Measurements from ENCODE around the gene STAT6.

The STAT6 gene, protein sequence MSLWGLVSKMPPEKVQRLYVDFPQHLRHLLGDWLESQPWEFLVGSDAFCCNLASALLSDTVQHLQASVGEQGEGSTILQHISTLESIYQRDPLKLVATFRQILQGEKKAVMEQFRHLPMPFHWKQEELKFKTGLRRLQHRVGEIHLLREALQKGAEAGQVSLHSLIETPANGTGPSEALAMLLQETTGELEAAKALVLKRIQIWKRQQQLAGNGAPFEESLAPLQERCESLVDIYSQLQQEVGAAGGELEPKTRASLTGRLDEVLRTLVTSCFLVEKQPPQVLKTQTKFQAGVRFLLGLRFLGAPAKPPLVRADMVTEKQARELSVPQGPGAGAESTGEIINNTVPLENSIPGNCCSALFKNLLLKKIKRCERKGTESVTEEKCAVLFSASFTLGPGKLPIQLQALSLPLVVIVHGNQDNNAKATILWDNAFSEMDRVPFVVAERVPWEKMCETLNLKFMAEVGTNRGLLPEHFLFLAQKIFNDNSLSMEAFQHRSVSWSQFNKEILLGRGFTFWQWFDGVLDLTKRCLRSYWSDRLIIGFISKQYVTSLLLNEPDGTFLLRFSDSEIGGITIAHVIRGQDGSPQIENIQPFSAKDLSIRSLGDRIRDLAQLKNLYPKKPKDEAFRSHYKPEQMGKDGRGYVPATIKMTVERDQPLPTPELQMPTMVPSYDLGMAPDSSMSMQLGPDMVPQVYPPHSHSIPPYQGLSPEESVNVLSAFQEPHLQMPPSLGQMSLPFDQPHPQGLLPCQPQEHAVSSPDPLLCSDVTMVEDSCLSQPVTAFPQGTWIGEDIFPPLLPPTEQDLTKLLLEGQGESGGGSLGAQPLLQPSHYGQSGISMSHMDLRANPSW

DNA sequence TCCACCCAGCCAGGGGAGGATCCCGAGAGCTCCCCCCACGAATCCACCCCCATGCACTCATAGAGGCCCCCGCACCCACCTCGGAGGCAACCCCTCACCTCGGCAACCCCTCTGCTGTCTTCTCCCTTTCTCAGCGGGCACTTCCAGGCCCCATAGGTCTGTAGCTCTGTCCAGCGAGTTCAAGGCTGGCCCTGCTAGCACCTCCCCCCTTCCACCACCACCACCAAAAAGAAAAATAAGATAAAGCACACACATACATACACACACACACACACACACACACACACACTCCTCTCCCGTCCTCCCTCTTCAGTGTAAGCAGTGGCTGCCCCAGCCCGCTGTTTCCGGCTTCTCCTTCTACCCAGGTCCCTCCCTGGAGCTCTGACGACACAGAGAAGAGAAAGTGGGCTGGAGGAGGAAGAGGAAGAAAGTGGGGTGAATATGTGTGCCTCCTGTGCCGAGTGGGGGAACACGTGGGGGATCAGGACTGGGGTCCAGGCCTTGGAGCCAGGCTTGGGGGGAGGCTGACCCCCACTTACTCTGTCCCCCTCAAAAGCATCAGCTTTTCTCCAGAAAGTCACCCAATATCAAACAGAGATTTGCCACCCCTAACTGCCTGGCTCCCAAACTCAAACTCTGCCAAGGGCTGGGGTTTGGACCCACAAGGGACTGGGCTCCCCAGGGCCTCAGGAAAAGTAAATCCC lies at the start of gene STAT6:
Gene STAT6 (minus strand): TSS at position 332 of the 704 bp plus-strand sequence. CDS start 3,084 bp downstream, outside the sequence.
- peak; percentile 73 for DNase-seq

- DNase-seq, result no peak
Observed at GRCh38 chr12:57160741-57161140, 49.6 kb upstream of the STAT6 start.

- DNase-seq, result no peak
Observed at GRCh38 chr12:57160040-57160439, 48.9 kb upstream of the STAT6 start.

DNA sequence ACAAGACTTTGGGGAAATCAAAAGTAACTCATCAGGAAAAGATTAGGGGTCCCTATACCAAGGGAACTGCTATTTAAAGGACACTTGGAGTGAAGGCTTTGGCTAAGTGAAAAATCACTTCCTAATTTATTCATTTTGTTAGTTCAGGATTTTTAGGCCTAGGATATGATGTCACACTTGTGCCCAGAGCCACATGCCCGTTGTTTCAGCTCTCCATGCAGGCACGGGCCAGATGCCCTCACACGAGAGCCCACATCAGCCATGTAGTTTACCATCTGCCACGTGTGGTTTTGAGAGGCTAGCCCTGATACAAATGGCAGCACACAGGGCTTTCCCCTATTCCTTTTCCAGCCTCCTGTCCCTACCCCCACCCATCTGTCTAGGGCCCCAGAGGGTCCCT lies 48.1 kb upstream of the STAT6 start:
- DNase-seq, result no peak

DNA sequence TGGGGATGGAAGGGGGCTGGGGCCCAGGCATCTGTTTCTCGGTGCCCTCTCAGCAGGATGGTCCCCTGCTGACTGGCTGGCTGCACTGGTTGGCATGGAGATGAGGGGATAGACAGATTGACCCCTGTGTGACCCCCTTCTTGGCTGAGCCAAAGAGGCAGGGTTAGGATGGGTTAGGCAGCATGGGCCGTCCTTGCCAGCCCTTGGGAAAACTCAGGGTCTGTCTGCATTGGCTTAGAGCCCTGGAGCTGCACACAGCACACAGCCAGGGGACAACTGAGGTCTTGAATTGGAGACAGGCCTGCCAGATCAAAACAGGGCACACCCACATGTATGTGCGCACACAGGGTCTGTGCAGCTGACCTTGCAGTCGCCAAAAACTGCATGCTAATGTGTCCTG lies 47.5 kb upstream of the STAT6 start:
- no peak for DNase-seq

DNA sequence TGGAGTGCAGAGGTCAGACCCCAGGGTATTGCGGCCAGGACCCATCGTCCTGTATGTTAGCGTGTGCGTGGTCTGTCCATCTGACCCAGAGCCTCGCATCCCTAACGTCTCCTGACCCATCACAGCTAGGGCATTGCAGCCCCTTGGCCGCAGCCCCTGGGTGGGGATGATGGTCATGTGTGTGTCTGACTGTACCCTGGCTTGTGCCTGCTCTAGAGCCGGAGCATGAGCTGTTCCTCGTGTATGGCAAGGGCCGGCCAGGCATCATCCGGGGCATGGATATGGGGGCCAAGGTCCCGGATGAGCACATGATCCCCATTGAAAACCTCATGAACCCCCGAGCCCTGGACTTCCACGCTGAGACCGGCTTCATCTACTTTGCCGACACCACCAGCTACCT lies 47.0 kb upstream of the STAT6 start:
- DNase-seq, result no peak

DNA sequence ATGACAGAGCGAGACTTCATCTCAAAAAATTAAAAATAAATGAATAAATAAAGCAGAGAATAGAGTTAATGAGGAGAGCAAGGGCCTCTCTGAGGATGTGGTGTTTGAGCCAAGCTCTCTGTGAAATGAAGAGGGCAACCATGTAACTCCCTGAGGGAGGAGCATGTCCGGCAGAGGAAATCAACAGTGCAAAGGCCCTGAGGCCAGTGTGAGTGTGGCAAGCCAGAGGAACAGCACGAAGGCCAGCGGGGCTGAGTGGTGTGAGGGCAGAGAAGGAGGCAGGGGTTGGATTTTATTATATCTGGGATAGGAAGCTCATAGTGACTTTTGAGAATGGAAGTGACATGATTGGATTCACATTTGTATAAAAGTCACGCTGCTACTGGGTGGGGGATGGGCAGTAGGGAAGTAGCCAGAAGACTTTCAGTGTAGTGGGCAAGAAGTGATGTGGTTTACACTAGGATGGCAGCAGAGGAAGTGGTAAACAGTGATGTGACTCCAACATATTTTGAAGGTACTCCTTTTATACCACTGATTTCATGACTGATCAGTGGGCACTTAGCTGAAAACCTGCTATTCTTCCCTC lies 46.5 kb upstream of the STAT6 start:
- DNase-seq, result no peak

DNA sequence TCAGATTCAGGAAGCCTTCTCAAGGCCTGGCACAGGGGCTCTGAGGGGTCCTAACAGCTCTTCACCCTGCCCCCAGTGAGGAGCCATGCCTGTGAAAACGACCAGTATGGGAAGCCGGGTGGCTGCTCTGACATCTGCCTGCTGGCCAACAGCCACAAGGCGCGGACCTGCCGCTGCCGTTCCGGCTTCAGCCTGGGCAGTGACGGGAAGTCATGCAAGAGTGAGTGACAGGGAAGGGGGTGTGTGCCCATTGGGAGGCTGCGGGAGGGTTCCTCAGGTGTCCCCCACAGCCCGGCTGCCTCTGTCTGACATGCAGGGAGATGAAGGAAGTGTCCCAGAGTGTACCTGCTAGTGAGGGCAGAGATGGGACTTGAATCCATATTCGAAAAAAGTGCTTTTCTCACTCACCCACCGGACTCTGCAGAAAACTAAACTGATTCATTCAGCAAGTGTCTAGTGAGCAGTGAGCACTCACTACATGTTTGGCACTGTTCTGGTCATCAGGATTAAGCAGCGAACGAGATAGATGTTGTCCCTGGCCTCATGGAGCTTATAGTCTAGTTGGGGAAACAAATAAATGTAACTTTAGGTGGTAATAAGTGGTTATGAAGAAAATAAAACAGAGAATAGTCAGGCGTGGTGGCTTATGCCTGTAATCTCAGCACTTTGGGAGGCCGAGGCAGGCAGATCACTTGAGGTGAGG lies 45.7 kb upstream of the STAT6 start:
- DNase-seq, result no peak

- DNase-seq, result no peak
Observed at GRCh38 chr12:57154804-57155434, 43.8 kb upstream of the STAT6 start.

DNA sequence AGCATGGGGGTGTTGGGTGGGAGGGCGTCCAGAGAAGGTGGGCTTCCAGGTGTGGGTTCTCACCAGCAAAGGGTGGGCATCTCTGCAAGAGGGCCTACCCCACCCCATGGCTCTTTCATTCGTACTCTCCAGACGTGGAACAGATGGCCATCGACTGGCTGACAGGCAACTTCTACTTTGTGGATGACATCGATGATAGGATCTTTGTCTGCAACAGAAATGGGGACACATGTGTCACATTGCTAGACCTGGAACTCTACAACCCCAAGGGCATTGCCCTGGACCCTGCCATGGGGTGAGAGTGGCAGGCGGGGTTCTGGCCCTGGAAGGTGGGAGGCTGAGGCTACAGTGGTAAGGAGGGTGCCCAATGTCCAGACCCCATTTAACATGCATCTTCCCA lies 42.9 kb upstream of the STAT6 start:
- DNase-seq, result no peak

GRCh38 chr12:57153415-57153997 lies 42.3 kb upstream of the STAT6 start:
- DNase-seq, result no peak

DNA sequence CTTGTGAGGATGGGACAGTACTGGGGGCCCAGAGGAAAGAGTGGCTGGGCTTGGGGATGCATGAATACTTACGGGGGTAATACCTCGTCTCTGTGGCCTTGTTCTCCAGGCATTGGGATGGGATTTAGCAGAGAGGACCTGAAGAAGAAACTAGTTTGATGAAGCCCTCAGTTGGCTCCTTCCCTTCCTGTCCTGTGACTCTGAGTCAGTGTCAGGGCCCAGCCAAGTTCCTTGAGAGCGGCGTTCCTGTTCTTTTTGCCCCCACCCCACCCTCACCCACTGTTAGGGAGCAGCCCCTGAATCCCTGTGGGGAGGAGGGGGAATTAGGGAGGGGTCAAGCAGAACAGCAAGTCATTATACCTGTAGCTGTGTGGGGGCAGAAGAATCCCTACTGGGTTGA lies 41.5 kb upstream of the STAT6 start:
- no peak for DNase-seq

DNA sequence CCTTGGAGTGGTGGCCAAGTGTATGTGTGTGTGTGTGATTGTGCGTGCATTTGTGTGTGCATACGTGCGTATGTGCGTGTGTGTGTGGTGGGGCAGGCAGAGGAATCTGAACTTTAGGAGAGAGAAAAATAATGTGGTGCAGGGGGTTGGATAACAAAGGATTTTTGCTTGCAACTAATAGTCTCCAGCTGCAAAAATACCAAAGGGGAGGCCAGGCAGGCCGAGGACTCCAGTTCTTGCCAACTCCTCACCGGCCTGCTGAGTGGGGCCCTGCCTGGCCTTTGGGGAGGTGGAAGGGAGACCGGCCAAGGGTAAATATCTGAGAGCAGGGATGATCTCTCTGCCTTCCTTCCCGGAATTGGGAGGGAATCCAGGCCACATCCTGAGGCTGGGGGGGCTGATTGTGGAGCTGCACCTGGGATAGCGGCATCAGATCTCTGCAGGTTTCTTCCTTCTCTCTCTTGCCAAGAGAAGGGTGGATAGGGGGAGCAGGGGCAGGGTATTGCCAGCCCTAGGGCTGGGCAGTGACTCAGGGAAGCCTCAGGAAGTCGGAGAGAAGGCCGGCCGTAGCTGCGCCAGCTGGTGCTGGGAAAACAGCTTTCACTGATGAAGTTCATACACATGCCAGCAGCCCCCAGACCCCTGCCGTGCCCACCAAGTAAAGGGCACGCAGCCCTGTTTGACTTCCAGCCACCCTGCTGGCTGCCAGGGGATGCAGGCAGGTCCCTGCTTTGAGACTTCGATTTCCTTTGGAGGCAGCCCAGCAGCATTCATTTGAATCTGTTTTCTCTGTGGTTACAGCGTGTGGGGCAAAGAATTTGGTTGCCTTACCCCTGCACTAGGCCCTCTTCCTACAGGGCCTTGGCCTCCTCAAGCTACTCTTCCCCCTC lies 40.8 kb upstream of the STAT6 start:
- no peak for DNase-seq

DNA sequence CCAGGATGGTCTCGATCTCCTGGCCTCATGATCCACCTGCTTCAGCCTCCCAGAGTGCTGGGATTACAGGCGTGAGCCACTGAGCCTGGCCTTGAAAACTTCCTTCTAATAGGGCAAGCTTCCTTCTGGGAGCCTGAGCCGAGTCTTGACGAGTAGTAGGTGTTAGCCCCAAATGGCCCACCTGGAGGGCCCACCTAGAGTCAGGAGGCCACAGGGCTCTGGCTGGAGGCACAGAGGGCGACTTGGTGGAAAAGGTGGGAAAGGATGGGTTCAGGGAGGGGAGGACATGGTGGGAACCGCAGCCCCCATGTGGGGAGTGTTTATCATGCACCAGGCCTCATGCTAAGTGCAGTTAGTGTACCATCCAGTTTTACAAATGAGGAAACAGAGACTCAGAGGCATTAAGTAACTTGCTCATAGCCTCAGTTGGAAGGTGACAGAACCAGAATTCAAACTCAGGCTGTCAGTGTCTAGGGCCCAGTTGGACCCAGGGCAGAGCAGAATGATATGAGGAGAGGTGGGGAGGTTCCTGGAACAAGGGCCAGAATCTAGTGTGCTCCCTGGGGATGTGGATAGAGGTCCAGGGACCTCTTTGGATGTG lies 39.3 kb upstream of the STAT6 start:
- DNase-seq, result no peak

DNA sequence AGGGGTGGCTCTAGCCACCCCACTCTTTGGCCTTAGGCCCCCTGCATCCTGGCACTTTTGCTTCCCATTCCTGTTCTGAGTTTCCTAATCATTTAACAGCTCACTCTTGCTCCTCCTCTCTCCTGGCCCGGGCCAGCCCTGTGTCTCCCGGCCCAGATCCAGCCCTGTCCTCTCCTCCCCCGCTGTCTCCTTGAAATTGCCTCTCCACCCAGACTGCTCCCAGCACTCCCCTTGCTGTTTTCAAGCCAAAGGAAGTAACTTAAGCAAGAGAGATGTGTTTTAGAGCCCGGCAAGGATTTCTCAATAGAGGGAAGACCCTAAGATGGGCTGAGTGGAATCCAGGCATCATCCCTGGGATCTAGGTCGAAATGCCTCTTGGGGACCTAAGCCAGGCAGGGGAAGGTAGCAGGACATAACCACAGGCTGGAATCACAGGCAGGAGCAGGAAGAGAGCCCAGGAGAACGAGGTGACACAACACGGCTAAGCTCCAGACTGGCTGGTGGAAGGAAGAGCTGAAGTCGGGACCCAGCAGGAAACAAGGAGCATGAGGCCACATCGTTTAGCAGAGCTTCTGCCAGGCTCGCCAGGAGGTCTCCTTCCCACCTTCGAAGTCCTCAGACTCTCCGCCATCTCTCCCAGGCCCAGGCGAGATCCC lies 38.2 kb upstream of the STAT6 start:
- DNase-seq, result no peak

DNA sequence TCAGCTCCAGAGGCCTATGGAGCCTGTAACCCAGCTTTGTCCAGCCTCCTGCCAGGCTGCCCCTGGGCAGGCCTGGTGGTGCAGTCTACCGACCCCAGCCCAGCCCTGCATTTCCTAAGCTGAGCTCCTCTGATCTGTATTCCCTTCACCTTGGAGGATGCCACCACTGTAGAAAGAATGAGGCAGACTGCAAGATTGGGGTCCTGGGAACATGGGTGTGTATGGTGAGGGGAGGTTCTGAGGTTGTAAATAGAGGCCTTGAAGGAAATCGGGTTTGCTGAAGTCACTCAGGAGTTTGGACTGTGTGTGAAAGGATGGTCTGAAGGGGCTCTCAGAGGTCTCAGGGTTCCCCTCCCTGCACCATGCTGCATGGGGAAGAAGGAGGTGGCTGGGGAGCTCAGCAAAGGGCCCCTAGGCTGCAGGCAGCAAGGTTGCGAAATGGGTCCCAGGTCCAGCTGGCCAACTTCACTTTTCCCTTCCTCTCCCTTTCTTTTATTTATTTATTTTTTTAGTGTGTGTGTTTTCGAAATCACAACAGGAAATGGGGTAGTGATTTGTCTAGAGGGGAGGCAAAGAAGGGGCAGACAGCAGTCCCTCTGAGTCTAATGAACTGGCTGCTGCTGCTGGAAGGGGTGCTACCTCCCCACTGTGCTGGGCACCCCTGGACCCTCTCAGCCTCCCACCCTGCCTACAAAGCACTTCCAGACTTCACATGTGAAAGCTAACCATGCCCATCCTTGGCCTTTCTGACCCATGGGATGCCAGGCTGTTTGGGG lies 37.5 kb upstream of the STAT6 start:
- no peak for DNase-seq

GRCh38 chr12:57146961-57147944 lies 36.1 kb upstream of the STAT6 start, which contains the start of gene LRP1-AS:
Gene LRP1-AS, minus strand, starts transcription at chr12:57147619.
- no peak for DNase-seq
